ENCODE data around the gene KLF6.

Gene KLF6

GRCh38 chr10:3814838-3815220 lies 29.8 kb upstream of the KLF6 start:
- H3K9me3 ChIP-seq (ENCODE audit: insufficient read depth, low read length): no peaks in the 10 kb centered on the region
- H3K4me2 ChIP-seq (ENCODE audit: low read depth, low read length, poor library complexity, severe bottlenecking): no peak overlapping the region
- H3K27me3 ChIP-seq (ENCODE audit: low read length): no peaks in the 10 kb centered on the region
- no peaks in the 10 kb centered on the region for H3K9me2 ChIP-seq (replicated peaks; ENCODE audit: insufficient read depth, low read length)
- H3K36me3 ChIP-seq (ENCODE audit: low read length): no peaks in the 10 kb centered on the region
- H3K27ac ChIP-seq (ENCODE audit: low read depth, low read length): no peak overlapping the region
- H3K4me3 ChIP-seq (ENCODE audit: insufficient read depth, low read length, poor library complexity, severe bottlenecking): no peak overlapping the region
- H4K20me1 ChIP-seq (ENCODE audit: low read depth, low read length): no peaks in the 10 kb centered on the region
- H2AFZ ChIP-seq (ENCODE audit: low read depth, low read length, severe bottlenecking): no peak overlapping the region
- no peaks in the 10 kb centered on the region for H3K79me2 ChIP-seq (ENCODE audit: insufficient read depth, low read length)
- no peaks in the 10 kb centered on the region for H3F3A ChIP-seq (ENCODE audit: insufficient read depth)
- H3K9ac ChIP-seq (ENCODE audit: low read length): no peak overlapping the region
- TF ChIP-seq EZH2phosphoT487 (conservative IDR thresholded peaks at IDR 0.05; ENCODE audit: low read length) (no peak), CTCF (IDR thresholded peaks at IDR 0.05; ENCODE audit: insufficient read depth, low read length, poor library complexity, severe bottlenecking) (no peak)

- TF ChIP-seq CTCF (IDR thresholded peaks at IDR 0.05; ENCODE audit: insufficient read depth, low read length, poor library complexity, severe bottlenecking): no peak
- no peak for TF ChIP-seq EZH2phosphoT487 (conservative IDR thresholded peaks at IDR 0.05; ENCODE audit: low read length)
- Histone ChIP-seq H3K4me3 (ENCODE audit: insufficient read depth, low read length, poor library complexity, severe bottlenecking) (no peak overlapping the region), H3K9ac (ENCODE audit: low read length) (no peak overlapping the region), H3K27me3 (ENCODE audit: low read length) (no peaks in the 10 kb centered on the region), H3K27ac (ENCODE audit: low read depth, low read length) (no peak overlapping the region), H3K36me3 (ENCODE audit: low read length) (no peaks in the 10 kb centered on the region), H3K9me3 (ENCODE audit: insufficient read depth, low read length) (no peaks in the 10 kb centered on the region), H3K4me2 (ENCODE audit: low read depth, low read length, poor library complexity, severe bottlenecking) (no peak overlapping the region), H3K9me2 (replicated peaks; ENCODE audit: insufficient read depth, low read length) (no peaks in the 10 kb centered on the region), H2AFZ (ENCODE audit: low read depth, low read length, severe bottlenecking) (no peak overlapping the region), H4K20me1 (ENCODE audit: low read depth, low read length) (no peaks in the 10 kb centered on the region), H3F3A (ENCODE audit: insufficient read depth) (no peaks in the 10 kb centered on the region), H3K79me2 (ENCODE audit: insufficient read depth, low read length) (no peaks in the 10 kb centered on the region)
Observed at GRCh38 chr10:3813986-3814837, 29.2 kb upstream of the KLF6 start.

- H3K36me3 ChIP-seq (ENCODE audit: low read length): no peaks in the 10 kb centered on the region
- no peaks in the 10 kb centered on the region for H4K20me1 ChIP-seq (ENCODE audit: low read depth, low read length)
- H3K9me3 ChIP-seq (ENCODE audit: insufficient read depth, low read length): no peaks in the 10 kb centered on the region
- H3K79me2 ChIP-seq (ENCODE audit: insufficient read depth, low read length): no peaks in the 10 kb centered on the region
- H3K9me2 ChIP-seq (replicated peaks; ENCODE audit: insufficient read depth, low read length): no peaks in the 10 kb centered on the region
- H3F3A ChIP-seq (ENCODE audit: insufficient read depth): no peaks in the 10 kb centered on the region
- no peak overlapping the region for H3K9ac ChIP-seq (ENCODE audit: low read length)
- TF ChIP-seq CTCF (IDR thresholded peaks at IDR 0.05; ENCODE audit: insufficient read depth, low read length, poor library complexity, severe bottlenecking): no peak
- TF ChIP-seq EZH2phosphoT487 (conservative IDR thresholded peaks at IDR 0.05; ENCODE audit: low read length): no peak
- no peaks in the 10 kb centered on the region for H3K27me3 ChIP-seq (ENCODE audit: low read length)
- no peak overlapping the region for H3K4me3 ChIP-seq (ENCODE audit: insufficient read depth, low read length, poor library complexity, severe bottlenecking)
- H2AFZ ChIP-seq (ENCODE audit: low read depth, low read length, severe bottlenecking): no peak overlapping the region
- H3K4me2 ChIP-seq (ENCODE audit: low read depth, low read length, poor library complexity, severe bottlenecking): no peak overlapping the region
- H3K27ac ChIP-seq (ENCODE audit: low read depth, low read length): no peak overlapping the region
Observed at GRCh38 chr10:3813267-3813666, 28.3 kb upstream of the KLF6 start.
